22Rv1 (cell line): ENCODE results near the gene UROD.

Source experiments
- ZFX ChIP-seq: fragments of 450-650 bp; IDR thresholded peaks from 2 replicates; pipeline ENCODE4 v1.6.1; 2017; ENCODE audit warnings: antibody characterized with exemption, borderline replicate concordance
- TF ChIP-seq, protein P1 (sequence below): fragments of 450-650 bp; IDR thresholded peaks from 2 replicates; pipeline ENCODE4 v1.5.1; 2017; ENCODE audit warnings: mild to moderate bottlenecking

DNA sequence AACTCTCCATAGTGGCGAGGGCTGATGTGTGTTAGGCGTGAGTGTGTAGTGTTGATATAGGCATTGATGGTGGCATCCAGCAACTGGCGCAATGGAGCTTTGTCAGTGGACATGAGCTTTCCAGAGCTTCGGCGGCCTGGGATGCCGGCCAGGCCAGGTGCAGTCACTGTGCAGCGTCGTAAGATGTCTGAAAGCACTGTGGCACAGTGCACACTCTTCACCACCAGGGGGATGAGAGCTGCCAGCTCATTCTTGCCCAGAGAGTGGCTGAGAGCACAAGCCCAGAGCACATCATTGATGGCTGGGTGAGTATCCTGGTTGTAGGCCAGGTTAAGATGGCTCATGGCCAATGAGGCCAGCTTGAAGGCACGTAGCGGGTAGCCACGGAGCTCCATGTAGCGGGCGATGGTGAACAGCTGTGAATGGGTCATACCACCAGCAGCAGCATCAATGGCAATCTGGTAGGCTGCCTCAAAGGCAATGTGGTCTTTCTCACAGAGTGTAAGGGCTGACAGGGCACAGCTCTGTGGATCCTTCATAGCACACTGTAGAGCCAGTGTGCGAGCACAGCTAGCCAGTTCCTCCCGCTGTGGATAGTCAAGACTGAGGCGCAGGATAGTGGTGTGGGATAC is 6.7 kb downstream of the UROD start:
- TF ChIP-seq, protein P1, sequence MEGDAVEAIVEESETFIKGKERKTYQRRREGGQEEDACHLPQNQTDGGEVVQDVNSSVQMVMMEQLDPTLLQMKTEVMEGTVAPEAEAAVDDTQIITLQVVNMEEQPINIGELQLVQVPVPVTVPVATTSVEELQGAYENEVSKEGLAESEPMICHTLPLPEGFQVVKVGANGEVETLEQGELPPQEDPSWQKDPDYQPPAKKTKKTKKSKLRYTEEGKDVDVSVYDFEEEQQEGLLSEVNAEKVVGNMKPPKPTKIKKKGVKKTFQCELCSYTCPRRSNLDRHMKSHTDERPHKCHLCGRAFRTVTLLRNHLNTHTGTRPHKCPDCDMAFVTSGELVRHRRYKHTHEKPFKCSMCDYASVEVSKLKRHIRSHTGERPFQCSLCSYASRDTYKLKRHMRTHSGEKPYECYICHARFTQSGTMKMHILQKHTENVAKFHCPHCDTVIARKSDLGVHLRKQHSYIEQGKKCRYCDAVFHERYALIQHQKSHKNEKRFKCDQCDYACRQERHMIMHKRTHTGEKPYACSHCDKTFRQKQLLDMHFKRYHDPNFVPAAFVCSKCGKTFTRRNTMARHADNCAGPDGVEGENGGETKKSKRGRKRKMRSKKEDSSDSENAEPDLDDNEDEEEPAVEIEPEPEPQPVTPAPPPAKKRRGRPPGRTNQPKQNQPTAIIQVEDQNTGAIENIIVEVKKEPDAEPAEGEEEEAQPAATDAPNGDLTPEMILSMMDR: peak; percentile 83
- TF ChIP-seq ZFX: no peak
